ENCODE data around the gene HFE. TPM values are rescaled to one million over a fixed set of nuclear protein-coding genes. Genes with fewer than 3 reads are reported as not detected.

Gene HFE
- total RNA-seq, 3 donors from 2014 or later = 8.9 to 12.0 (median 11.1) TPM

DNA sequence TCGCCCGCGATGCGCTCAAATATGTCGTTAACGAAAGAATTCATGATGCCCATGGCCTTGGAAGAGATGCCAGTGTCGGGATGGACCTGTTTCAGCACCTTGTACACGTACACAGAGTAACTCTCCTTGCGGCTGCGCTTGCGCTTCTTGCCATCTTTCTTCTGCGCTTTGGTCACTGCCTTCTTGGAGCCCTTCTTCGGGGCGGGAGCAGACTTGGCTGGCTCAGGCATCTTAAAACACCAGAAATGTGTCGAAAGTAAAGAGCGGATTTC lies 36.4 kb downstream of the HFE start:
- TF ChIP-seq, protein P1, sequence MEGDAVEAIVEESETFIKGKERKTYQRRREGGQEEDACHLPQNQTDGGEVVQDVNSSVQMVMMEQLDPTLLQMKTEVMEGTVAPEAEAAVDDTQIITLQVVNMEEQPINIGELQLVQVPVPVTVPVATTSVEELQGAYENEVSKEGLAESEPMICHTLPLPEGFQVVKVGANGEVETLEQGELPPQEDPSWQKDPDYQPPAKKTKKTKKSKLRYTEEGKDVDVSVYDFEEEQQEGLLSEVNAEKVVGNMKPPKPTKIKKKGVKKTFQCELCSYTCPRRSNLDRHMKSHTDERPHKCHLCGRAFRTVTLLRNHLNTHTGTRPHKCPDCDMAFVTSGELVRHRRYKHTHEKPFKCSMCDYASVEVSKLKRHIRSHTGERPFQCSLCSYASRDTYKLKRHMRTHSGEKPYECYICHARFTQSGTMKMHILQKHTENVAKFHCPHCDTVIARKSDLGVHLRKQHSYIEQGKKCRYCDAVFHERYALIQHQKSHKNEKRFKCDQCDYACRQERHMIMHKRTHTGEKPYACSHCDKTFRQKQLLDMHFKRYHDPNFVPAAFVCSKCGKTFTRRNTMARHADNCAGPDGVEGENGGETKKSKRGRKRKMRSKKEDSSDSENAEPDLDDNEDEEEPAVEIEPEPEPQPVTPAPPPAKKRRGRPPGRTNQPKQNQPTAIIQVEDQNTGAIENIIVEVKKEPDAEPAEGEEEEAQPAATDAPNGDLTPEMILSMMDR (IDR thresholded peaks at IDR 0.05) = no peak
- Histone ChIP-seq H3K4me1 (ENCODE audit: low read depth) (peaks cover 19% of the 10 kb centered on the region), H3K36me3 (ENCODE audit: low read depth) (peaks cover 7% of the 10 kb centered on the region), H3K4me3 (peak overlapping the region; percentile 79), H3K9me3 (no peaks in the 10 kb centered on the region)
- intact Hi-C loops (cut with DNase I, micrococcal nuclease) = loop anchor here in 1 of 2 donors (5.0 kb wide), 1 partner anchor 34 kb away; a partner anchor contains a TSS
- ATAC-seq (no peak), DNase-seq (peak in 2 of 3 donors; percentile 84 to 88)

GRCh38 chr6:26123947-26124780 lies 36.9 kb downstream of the HFE start:
- Histone ChIP-seq H3K9me3 (no peaks in the 10 kb centered on the region), H3K4me1 (ENCODE audit: low read depth) (peaks cover 19% of the 10 kb centered on the region), H3K4me3 (peak overlapping the region; percentile 79), H3K36me3 (ENCODE audit: low read depth) (peaks cover 7% of the 10 kb centered on the region)
- peak; percentile 82 to 88 (median 87) for DNase-seq
- TF ChIP-seq, protein P1 (IDR thresholded peaks at IDR 0.05) = no peak
- ATAC-seq = peak; percentile 83
- intact Hi-C loops (cut with DNase I, micrococcal nuclease) = loop anchor here (2.0 to 5.0 kb wide), 2 partner anchors 33 kb away; a partner anchor contains a TSS

DNA sequence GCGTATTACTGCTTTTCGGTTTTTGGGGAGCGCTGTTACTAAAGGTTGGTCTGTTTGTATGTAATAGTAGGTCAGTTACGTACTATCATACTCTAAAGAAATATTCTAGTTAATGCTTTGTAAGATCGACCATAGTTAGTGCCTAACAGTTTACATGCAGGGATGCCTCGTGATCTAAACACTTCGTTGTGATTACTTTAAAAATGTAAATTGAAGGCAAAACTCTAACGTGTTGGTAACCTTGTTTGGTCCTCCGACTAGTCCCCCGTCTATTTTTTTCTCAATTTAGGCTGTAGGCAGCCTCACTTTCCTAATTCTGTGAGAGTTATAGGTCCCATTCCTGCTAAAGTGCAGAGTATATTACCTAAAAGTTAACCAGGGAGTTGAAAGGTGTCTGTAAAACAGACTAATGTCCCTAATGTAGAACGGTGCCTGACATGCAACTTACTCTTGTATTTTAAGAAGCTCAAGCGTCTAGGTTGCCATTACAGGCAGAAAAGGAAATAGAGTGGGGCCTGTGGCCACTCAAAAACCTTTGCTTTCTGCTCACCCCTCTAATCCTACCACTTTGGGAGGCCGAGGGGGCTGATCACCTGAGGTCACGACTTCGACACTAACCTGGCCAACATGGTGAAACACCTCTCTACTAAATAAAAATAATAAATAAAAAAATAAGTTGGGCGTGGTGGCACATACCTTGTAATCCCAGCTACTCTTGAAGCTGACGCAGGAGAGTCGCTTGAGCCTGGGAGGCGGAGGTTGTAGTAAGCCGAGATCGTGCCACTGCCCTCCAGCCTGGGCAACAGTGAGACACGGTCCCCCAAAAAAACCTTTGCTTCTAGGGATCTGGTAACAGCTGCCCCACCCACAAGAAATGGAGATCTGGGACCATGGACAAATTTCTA lies 37.8 kb downstream of the HFE start:
- intact Hi-C loops (cut with DNase I, micrococcal nuclease) = loop anchor here (2.0 to 5.0 kb wide), 2 partner anchors 32 kb away; a partner anchor contains a TSS
- DNase-seq = peak in 2 of 3 donors; percentile 49 to 53
- peaks cover 19% of the 10 kb centered on the region for H3K4me1 ChIP-seq (ENCODE audit: low read depth)

DNA sequence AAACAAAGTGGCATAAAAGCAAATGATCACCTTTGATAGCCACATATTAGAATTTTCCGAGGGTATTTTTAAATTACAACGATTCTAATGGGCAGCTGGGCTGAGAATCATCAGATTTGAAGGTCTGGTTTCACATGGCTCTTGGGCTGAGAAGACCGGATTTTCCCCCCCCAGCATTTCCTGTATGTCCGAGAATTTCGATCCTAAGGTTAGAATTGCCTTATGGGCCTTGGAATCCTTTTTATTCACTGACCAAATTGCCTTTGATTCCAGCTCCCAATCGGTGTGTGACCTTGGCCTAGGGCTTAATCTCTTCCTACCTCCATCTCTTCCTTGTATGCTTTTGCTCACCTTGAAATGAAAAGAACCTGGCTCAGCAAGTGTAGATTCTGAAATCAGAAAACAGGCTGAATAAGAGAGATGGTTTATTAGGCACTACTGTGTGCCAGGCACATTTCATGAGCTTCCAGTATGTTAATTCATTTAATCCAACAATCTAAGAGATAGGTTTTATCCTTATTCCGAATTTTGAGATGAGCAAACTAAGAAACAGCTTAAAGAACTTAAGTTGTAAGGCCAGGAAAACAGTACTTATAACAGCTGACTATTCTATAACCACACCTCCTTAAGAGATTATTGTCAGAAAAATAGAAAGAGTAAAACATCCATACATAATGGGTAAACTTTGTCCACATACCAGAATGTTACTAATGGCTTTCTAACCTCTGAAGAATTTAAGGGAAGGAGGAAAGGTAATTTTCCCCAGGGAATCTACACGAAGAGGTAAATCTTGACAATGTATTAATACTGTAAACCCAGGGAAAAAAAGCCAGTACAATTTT lies 39.4 kb downstream of the HFE start:
- Histone ChIP-seq H3K9me3 (no peaks in the 10 kb centered on the region), H3K36me3 (ENCODE audit: low read depth) (peaks cover 7% of the 10 kb centered on the region), H3K4me1 (ENCODE audit: low read depth) (peaks cover 19% of the 10 kb centered on the region), H3K4me3 (peak overlapping the region; percentile 79)
- ATAC-seq (no peak), DNase-seq (peak in 1 of 3 donors; percentile 56)
- intact Hi-C loops (cut with DNase I, micrococcal nuclease) = no loop called here
- TF ChIP-seq, protein P1 (IDR thresholded peaks at IDR 0.05) = no peak

More for the DNA sequence above, 37.8 kb downstream of the HFE start:
- TF ChIP-seq, protein P1 (IDR thresholded peaks at IDR 0.05) = no peak
- ATAC-seq = no peak
- Histone ChIP-seq H3K4me3 (peak overlapping the region; percentile 79), H3K36me3 (ENCODE audit: low read depth) (peaks cover 7% of the 10 kb centered on the region), H3K9me3 (no peaks in the 10 kb centered on the region)
